A549 (cell line): Measurements from ENCODE around the gene AMIGO1. TPM values are rescaled to one million over a fixed set of nuclear protein-coding genes. Genes with fewer than 3 reads are reported as not detected.
A peak's percentile ranks its signal among the peaks of the same experiment; 100 is the strongest.

ENCODE experiments used
- ATAC-seq, 2 experiments: fragments of 200-7000 bp in 1 of 2; fragments of >200 bp in 1 of 2; cut with Nextera tagmentation in 1 of 2; cut with Tn5 transposase in 1 of 2; 3 replicates each; pipeline versions ENCODE4 v1.8.0 to v1.9.1; 2018 to 2020; ENCODE audit warnings: mild to moderate bottlenecking in 1 of 2, moderate library complexity in 1 of 2
- CTCF ChIA-PET: fragments of 300-600 bp; sonication (Branson Sonifier 250); formaldehyde crosslinking; extraction: SDS; loops from one replicate; lab custom pipeline; 2021; ENCODE audit warnings: antibody characterized with exemption, inconsistent platforms; lab: Yijun Ruan, JAX
- POLR2A ChIA-PET: fragments of 350-600 bp; formaldehyde crosslinking; extraction: SDS; loops from one replicate; lab custom pipeline; 2021; ENCODE audit warnings: antibody characterized with exemption, inconsistent platforms; lab: Yijun Ruan, JAX
- DNase-seq, 2 experiments: peaks; one replicate each; pipeline versions ENCODE4 v3.0.0 to v3.0.0-alpha.2; 2011 to 2016; ENCODE audit warnings: low read depth in 1 of 2, low spot score in 1 of 2
- FAIRE-seq: peaks from 2 replicates; lab custom pipeline; 2011; peaks lifted over from hg19 to GRCh38; lab: Jason Lieb, UNC
- H3K27ac ChIP-seq, 2 experiments: fragments of >200 bp; sonication (Bioruptor Twin); formaldehyde crosslinking; 3 replicates each; pipeline ENCODE4 v1.5.1; 2016 to 2017
- H3K4me1 ChIP-seq: fragments of >200 bp; sonication (Bioruptor Twin); formaldehyde crosslinking; 3 replicates; pipeline ENCODE4 v1.6.1; 2016
- H3K4me2 ChIP-seq: fragments of >200 bp; sonication (Bioruptor Twin); formaldehyde crosslinking; 3 replicates; pipeline ENCODE4 v1.6.1; 2016
- H3K4me3 ChIP-seq: fragments of >200 bp; sonication (Bioruptor Twin); formaldehyde crosslinking; 3 replicates; pipeline ENCODE4 v1.5.1; 2016
- H3K9me3 ChIP-seq: fragments of >200 bp; sonication (Bioruptor Twin); formaldehyde crosslinking; 3 replicates; pipeline ENCODE4 v1.6.1; 2016
- EP300 ChIP-seq, 2 experiments: fragments of >200 bp; sonication (Bioruptor Twin); formaldehyde crosslinking; IDR thresholded peaks; 2 replicates in 1 of 2; 3 replicates in 1 of 2; pipeline ENCODE4 v1.6.1; 2016 to 2017
- ESRRA ChIP-seq: fragments of 150-350 bp; IDR thresholded peaks from 2 replicates; pipeline ENCODE4 v1.6.1; 2014; ENCODE audit warnings: mild to moderate bottlenecking, low read length, borderline replicate concordance
- HOXB13 ChIP-seq: fragments of 250-450 bp; sonication (Bioruptor Pico); IDR thresholded peaks from 2 replicates; pipeline ENCODE4 v1.5.0; 2020; ENCODE audit warnings: low read depth, mild to moderate bottlenecking, moderate library complexity
- HOXB5 ChIP-seq: fragments of 250-450 bp; sonication (Bioruptor Pico); IDR thresholded peaks from 2 replicates; pipeline ENCODE4 v1.5.0; 2020; ENCODE audit warnings: mild to moderate bottlenecking, moderate library complexity
- JUN ChIP-seq, 2 experiments: fragments of >200 bp; sonication (Bioruptor Twin); formaldehyde crosslinking; IDR thresholded peaks; 2 replicates in 1 of 2; 3 replicates in 1 of 2; pipeline ENCODE4 v1.6.1; 2016 to 2017
- MYC ChIP-seq: IDR thresholded peaks from 2 replicates; pipeline ENCODE4 v1.6.1; 2012; ENCODE audit warnings: mild to moderate bottlenecking, inconsistent platforms, low read length, improper control_type of control experiment, borderline replicate concordance
- NR3C1 ChIP-seq: fragments of >200 bp; sonication (Bioruptor Twin); formaldehyde crosslinking; IDR thresholded peaks from 3 replicates; pipeline ENCODE4 v1.6.1; 2017
- RNF2 ChIP-seq: fragments of 200-600 bp; sonication (generic); IDR thresholded peaks from 2 replicates; pipeline ENCODE4 v1.6.1; 2016; ENCODE audit warnings: low read depth, mild to moderate bottlenecking, antibody characterized with exemption, moderate library complexity, borderline replicate concordance
- SMC3 ChIP-seq: fragments of >200 bp; sonication (Bioruptor Twin); formaldehyde crosslinking; IDR thresholded peaks from 3 replicates; pipeline ENCODE4 v1.6.1; 2018; ENCODE audit warnings: inconsistent platforms
- WGBS: methylation state at CpG from one replicate; pipeline ENCODE4 v1.1.6; 2017; ENCODE audit errors: missing lambda C conversion rate; 5-methylcytosine and 5-hydroxymethylcytosine counted together
- polyA plus RNA-seq, 4 experiments: library from polyadenylated mRNA; depleted of rRNA in 3 of 4; stranded (reverse); fragments of >200 nt; fragmentation: RNase III in 1 of 4; extraction: RNeasy Plus Mini Kit Qiagen cat#74134 plus additional on column Dnase treatment in 1 of 4; gene quantifications; 2 replicates in 3 of 4; 3 replicates in 1 of 4; pipeline ENCODE4 v1.2.3, GENCODE V29; 2011 to 2017
- TF ChIP-seq, protein P1 (sequence below): fragments of 450-650 bp; IDR thresholded peaks from 2 replicates; pipeline ENCODE4 v1.6.1; 2014; ENCODE audit warnings: antibody characterized with exemption
- TF ChIP-seq, protein P2 (sequence below): fragments of >200 bp; sonication (Bioruptor Twin); formaldehyde crosslinking; IDR thresholded peaks from 3 replicates; pipeline ENCODE4 v1.6.1; 2016
- TF ChIP-seq, protein P3 (sequence below): fragments of 200-600 bp; sonication (generic); IDR thresholded peaks from 2 replicates; pipeline ENCODE4 v1.6.1; 2016; ENCODE audit warnings: antibody characterized with exemption, mild to moderate bottlenecking, moderate library complexity
- TF ChIP-seq, protein P4 (sequence below): fragments of 150-350 bp; IDR thresholded peaks from 2 replicates; pipeline ENCODE4 v1.6.1; 2014; ENCODE audit warnings: low read depth, mild to moderate bottlenecking, low read length

AMIGO1 gene
- polyA plus RNA-seq, 2 of the 4 experiments (the other 2 are of a cell fraction): 0.43 to 1.2 TPM

DNA sequence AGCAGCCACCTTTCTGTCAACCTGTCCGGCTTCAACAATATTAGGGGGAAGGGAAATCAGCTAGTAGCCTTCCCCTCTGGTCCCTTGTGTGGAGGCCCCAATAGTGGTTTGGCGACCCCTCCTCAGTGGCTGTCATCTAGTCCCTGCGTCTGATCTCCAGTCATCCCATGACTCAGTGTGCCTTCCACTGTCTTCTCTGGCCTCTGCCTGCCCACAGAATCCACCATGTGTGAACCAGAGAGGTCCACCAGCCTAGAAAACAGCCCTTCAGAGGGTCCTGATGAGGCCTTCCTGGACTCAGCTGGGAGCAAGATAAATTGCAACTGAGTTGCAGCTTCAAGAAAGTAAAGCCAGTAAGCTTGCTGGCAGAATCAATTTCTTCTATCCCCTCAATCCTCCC, 29.6 kb downstream of the AMIGO1 start:
- no peak for ATAC-seq
- peaks cover 4% of the 10 kb centered on the region; the same call in 2 of the 3 replicates for H3K4me1 ChIP-seq
- H3K9me3 ChIP-seq: no peaks in the 10 kb centered on the region
- H3K4me2 ChIP-seq: no peak overlapping the region
- no peak for DNase-seq
- no peak overlapping the region for H3K27ac ChIP-seq
- no peak for FAIRE-seq
- ChIA-PET POLR2A (no interaction called here), CTCF (interaction anchor here (2.2 to 3.6 kb wide), 3 partner anchors 11 to 52 kb away, joined by 7 to 14 read pairs (median 12); partner anchors contain the start of gene CYB561D1)
- no peak overlapping the region for H3K4me3 ChIP-seq
- 23% methylated on average over 2 of the region's 3 CpGs for WGBS
- TF ChIP-seq, protein P1, sequence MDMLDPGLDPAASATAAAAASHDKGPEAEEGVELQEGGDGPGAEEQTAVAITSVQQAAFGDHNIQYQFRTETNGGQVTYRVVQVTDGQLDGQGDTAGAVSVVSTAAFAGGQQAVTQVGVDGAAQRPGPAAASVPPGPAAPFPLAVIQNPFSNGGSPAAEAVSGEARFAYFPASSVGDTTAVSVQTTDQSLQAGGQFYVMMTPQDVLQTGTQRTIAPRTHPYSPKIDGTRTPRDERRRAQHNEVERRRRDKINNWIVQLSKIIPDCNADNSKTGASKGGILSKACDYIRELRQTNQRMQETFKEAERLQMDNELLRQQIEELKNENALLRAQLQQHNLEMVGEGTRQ: no peak
- no peak for TF ChIP-seq ESRRA
- TF ChIP-seq, protein P2, sequence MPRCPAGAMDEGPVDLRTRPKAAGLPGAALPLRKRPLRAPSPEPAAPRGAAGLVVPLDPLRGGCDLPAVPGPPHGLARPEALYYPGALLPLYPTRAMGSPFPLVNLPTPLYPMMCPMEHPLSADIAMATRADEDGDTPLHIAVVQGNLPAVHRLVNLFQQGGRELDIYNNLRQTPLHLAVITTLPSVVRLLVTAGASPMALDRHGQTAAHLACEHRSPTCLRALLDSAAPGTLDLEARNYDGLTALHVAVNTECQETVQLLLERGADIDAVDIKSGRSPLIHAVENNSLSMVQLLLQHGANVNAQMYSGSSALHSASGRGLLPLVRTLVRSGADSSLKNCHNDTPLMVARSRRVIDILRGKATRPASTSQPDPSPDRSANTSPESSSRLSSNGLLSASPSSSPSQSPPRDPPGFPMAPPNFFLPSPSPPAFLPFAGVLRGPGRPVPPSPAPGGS: no peak
- no peak for TF ChIP-seq HOXB13
- no peak for TF ChIP-seq RNF2
- TF ChIP-seq MYC: no peak
- TF ChIP-seq EP300 (IDR thresholded peaks at IDR 0.05): no peak

DNA sequence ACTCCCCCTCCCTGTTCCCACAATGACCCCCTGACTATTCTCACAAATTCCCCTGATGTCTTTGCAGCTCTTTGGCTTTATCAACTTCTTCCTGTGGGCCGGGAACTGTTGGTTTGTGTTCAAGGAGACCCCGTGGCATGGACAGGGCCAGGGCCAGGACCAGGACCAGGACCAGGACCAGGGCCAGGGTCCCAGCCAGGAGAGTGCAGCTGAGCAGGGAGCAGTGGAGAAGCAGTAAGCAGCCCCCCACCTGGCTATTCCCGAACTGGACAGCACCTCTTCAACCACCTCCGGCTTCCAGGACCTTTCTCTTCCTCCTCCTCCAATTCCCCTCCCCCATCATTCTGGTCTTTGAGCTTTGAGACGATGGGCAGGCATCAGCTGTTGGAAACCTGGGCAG, 30.2 kb downstream of the AMIGO1 start:
- POLR2A ChIA-PET: no interaction called here

DNA sequence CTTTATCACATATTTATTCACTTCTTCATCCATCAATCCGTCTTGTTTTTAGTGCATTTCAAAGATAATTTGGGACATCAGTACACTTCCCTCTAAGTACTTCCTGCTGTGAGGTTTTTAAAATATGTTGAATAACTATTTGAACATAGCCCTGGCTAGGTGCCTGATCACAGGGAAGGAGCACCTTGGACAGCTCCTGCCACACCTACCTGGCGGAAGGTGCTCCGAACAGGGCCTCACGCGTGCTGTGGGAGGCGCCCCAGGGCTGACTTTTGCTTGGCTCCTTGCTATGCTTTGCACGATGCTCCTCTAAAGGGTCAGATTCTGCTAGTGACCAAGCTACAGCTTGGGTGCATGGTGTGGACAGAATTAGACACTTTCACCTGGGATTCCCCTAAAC, 30.7 kb downstream of the AMIGO1 start:
- no peak for FAIRE-seq
- no peak for ATAC-seq
- Histone ChIP-seq H3K9me3 (no peaks in the 10 kb centered on the region), H3K27ac (no peak overlapping the region), H3K4me2 (no peak overlapping the region)
- ChIA-PET CTCF (interaction anchor here (0.6 to 3.6 kb wide), 7 partner anchors 9 to 53 kb away, joined by 3 to 14 read pairs (median 3); partner anchors contain the start of gene CYB561D1), POLR2A (no interaction called here)
- WGBS: 16% methylated on average over 6 of the region's 7 CpGs
- TF ChIP-seq, protein P3, sequence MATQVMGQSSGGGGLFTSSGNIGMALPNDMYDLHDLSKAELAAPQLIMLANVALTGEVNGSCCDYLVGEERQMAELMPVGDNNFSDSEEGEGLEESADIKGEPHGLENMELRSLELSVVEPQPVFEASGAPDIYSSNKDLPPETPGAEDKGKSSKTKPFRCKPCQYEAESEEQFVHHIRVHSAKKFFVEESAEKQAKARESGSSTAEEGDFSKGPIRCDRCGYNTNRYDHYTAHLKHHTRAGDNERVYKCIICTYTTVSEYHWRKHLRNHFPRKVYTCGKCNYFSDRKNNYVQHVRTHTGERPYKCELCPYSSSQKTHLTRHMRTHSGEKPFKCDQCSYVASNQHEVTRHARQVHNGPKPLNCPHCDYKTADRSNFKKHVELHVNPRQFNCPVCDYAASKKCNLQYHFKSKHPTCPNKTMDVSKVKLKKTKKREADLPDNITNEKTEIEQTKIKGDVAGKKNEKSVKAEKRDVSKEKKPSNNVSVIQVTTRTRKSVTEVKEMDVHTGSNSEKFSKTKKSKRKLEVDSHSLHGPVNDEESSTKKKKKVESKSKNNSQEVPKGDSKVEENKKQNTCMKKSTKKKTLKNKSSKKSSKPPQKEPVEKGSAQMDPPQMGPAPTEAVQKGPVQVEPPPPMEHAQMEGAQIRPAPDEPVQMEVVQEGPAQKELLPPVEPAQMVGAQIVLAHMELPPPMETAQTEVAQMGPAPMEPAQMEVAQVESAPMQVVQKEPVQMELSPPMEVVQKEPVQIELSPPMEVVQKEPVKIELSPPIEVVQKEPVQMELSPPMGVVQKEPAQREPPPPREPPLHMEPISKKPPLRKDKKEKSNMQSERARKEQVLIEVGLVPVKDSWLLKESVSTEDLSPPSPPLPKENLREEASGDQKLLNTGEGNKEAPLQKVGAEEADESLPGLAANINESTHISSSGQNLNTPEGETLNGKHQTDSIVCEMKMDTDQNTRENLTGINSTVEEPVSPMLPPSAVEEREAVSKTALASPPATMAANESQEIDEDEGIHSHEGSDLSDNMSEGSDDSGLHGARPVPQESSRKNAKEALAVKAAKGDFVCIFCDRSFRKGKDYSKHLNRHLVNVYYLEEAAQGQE: peak; percentile 79
- no peak for TF ChIP-seq HOXB5 (CRISPR knock-in tag)
- TF ChIP-seq, all 56 proteins: peak for 1
- H3K4me3 ChIP-seq: no peak overlapping the region
- no peaks in the 10 kb centered on the region for H3K4me1 ChIP-seq
- no peak for DNase-seq

More for the DNA sequence above, 30.2 kb downstream of the AMIGO1 start:
- Histone ChIP-seq H3K4me3 (no peak overlapping the region), H3K4me1 (no peaks in the 10 kb centered on the region), H3K4me2 (no peak overlapping the region), H3K9me3 (no peaks in the 10 kb centered on the region), H3K27ac (no peak overlapping the region)
- CTCF ChIA-PET: interaction anchor here (0.6 to 3.6 kb wide), 5 partner anchors 10 to 53 kb away, joined by 3 to 14 read pairs (median 7); partner anchors contain the start of gene CYB561D1
- FAIRE-seq (no peak), ATAC-seq (no peak), DNase-seq (no peak)
- TF ChIP-seq JUN (IDR thresholded peaks at IDR 0.05): no peak
- no peak for TF ChIP-seq ESRRA
- TF ChIP-seq SMC3: no peak
- TF ChIP-seq, protein P4, sequence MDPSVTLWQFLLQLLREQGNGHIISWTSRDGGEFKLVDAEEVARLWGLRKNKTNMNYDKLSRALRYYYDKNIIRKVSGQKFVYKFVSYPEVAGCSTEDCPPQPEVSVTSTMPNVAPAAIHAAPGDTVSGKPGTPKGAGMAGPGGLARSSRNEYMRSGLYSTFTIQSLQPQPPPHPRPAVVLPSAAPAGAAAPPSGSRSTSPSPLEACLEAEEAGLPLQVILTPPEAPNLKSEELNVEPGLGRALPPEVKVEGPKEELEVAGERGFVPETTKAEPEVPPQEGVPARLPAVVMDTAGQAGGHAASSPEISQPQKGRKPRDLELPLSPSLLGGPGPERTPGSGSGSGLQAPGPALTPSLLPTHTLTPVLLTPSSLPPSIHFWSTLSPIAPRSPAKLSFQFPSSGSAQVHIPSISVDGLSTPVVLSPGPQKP: no peak
- TF ChIP-seq NR3C1: no peak
- TF ChIP-seq, protein P3: no peak
- 26% methylated on average over 5 of the region's 5 CpGs for WGBS
